ENCODE measurements around the gene LDB2.

DNA sequence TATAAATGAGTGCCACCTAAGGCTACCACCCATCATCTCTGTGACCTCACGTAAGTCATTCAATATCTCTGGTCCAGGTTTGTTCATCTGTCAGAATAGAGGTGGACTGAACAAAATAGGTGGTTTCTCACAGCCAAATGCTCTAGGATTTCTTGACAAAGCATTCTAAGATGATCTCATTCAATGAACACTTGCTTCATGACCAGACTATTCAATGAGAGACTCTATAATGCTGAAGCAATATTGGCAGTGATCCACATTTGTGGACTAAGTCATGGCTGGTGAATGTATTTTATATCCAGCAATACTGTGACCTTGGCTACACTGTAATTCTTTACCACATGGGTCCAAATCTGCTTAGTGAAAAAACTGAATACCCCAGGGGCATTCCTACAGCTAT, 37.9 kb downstream of the LDB2 start:
- TF ChIP-seq TARDBP (IDR thresholded peaks at IDR 0.05) (no peak), ELF4 (IDR thresholded peaks at IDR 0.05) (no peak), FOXA1 (IDR thresholded peaks at IDR 0.05) (no peak), ZNF384 (IDR thresholded peaks at IDR 0.05) (no peak), HDGF (IDR thresholded peaks at IDR 0.05; ENCODE audit: borderline replicate concordance) (no peak), LEF1 (IDR thresholded peaks at IDR 0.05; ENCODE audit: borderline replicate concordance) (no peak), NFRKB (IDR thresholded peaks at IDR 0.05) (no peak), SP1 (IDR thresholded peaks at IDR 0.05) (no peak)
